CD4-positive, alpha-beta T cell treated with Interleukin-21 for 1 hour (primary cell): Measurements from ENCODE around the gene SMIM44.

ENCODE experiments used
- DNase-seq: peaks from one replicate; pipeline ENCODE4 v3.0.0-alpha.2; 2020

The SMIM44 gene

GRCh38 chr19:3433805-3434540, 49.3 kb downstream of the SMIM44 start:
- DNase-seq = no peak

- DNase-seq = no peak
Observed at GRCh38 chr19:3433313-3433712, 49.9 kb downstream of the SMIM44 start.
